HepG2 (cell line): Measurements from ENCODE around the gene ABCC3. TPM values are rescaled to one million over a fixed set of nuclear protein-coding genes. Genes with fewer than 3 reads are reported as not detected.

Experiments
- AGO1 ChIP-seq: fragments of 200-400 bp; formaldehyde crosslinking; IDR thresholded peaks from 2 replicates; pipeline ENCODE4 v1.6.1; 2017; ENCODE audit warnings: mild to moderate bottlenecking, low read depth, low read length, moderate library complexity; ENCODE audit not compliant: poor library complexity, severe bottlenecking
- HOXD1 ChIP-seq: sonication (generic); formaldehyde crosslinking; IDR thresholded peaks from 2 replicates; pipeline ENCODE4 v1.5.0; 2020; ENCODE audit warnings: missing genetic modification reagents
- NFAT5 ChIP-seq: sonication (generic); formaldehyde crosslinking; IDR thresholded peaks from 2 replicates; pipeline ENCODE4 v1.4.0; 2020; ENCODE audit warnings: missing genetic modification reagents
- PBX2 ChIP-seq: IDR thresholded peaks from 2 replicates; pipeline ENCODE4 v1.6.1; 2016; ENCODE audit warnings: control low read depth
- TARDBP ChIP-seq: sonication (generic); formaldehyde crosslinking; IDR thresholded peaks from 2 replicates; pipeline ENCODE4 v1.8.0; 2022; ENCODE audit warnings: mild to moderate bottlenecking, missing genetic modification reagents
- TMF1 ChIP-seq: sonication (generic); formaldehyde crosslinking; IDR thresholded peaks from 2 replicates; pipeline ENCODE4 v1.8.1; 2022; ENCODE audit warnings: low read depth, missing genetic modification reagents
- YEATS4 ChIP-seq: sonication (generic); formaldehyde crosslinking; IDR thresholded peaks from 2 replicates; pipeline ENCODE4 v1.4.0; 2020; ENCODE audit warnings: missing genetic modification reagents, borderline replicate concordance
- ZFP90 ChIP-seq: sonication (generic); formaldehyde crosslinking; IDR thresholded peaks from 2 replicates; pipeline ENCODE4 v1.8.0; 2022; ENCODE audit warnings: missing genetic modification reagents, mild to moderate bottlenecking, inconsistent platforms, borderline replicate concordance
- ZNF296 ChIP-seq: sonication (generic); formaldehyde crosslinking; conservative IDR thresholded peaks from 2 replicates; pipeline ENCODE4 v1.5.0; 2020; ENCODE audit warnings: mild to moderate bottlenecking, missing genetic modification reagents
- ZNF367 ChIP-seq: sonication (generic); formaldehyde crosslinking; IDR thresholded peaks from 2 replicates; pipeline ENCODE4 v1.4.0; 2020; ENCODE audit warnings: missing genetic modification reagents, borderline replicate concordance
- ZNF569 ChIP-seq: sonication (generic); formaldehyde crosslinking; IDR thresholded peaks from 2 replicates; pipeline ENCODE4 v1.5.0; 2020; ENCODE audit warnings: mild to moderate bottlenecking, missing genetic modification reagents, moderate library complexity, borderline replicate concordance
- ZNF724P ChIP-seq: sonication (generic); formaldehyde crosslinking; IDR thresholded peaks from 2 replicates; pipeline ENCODE4 v1.8.0; 2022; ENCODE audit warnings: missing genetic modification reagents, borderline replicate concordance
- ZNF83 ChIP-seq: sonication (generic); formaldehyde crosslinking; IDR thresholded peaks from 2 replicates; pipeline ENCODE4 v1.4.0; 2020; ENCODE audit warnings: missing genetic modification reagents, mild to moderate bottlenecking, borderline replicate concordance
- polyA plus RNA-seq, 8 experiments: library from polyadenylated mRNA; depleted of rRNA in 3 of 8; stranded (reverse) in 7 of 8; unstranded in 1 of 8; fragments of >200 nt; fragmentation: Illumina TruSeq in 4 of 8; extraction: Trizol in 4 of 8; gene quantifications; 2 replicates each; pipeline versions ENCODE4 v1.2.1 to v1.2.3, GENCODE V29; 2011 to 2016; ENCODE audit warnings: low read depth in 4 of 8, missing spikeins in 1 of 8, mixed read lengths in 1 of 8; ENCODE audit not compliant: insufficient read depth in 1 of 8
- total RNA-seq, 5 experiments: library from RNA; depleted of rRNA; stranded (reverse); fragments of >200 nt; fragmentation: Illumina TruSeq; extraction: Trizol; gene quantifications; 2 replicates each; pipeline ENCODE4 v1.2.3, GENCODE V29; 2016; ENCODE audit warnings: low read depth in 1 of 5

Gene ABCC3
- total and polyA plus RNA-seq, 2 of the 13 experiments (the other 11 are each of a cell fraction or from before 2014, with no cell fraction given), result 25.2 to 50.7 TPM

GRCh38 chr17:50683434-50684287 lies 49.0 kb downstream of the ABCC3 start (continued):
- peak; percentile 43; the same call in 1 of the 2 replicates for TF ChIP-seq NFAT5 (CRISPR knock-in tag)
- TF ChIP-seq AGO1, result peak; percentile 73
- peak; percentile 77; the same call in 1 of the 2 replicates for TF ChIP-seq ZNF724P
- no peak for TF ChIP-seq ZNF569 (CRISPR knock-in tag)
- 0 out of 2 replicates have a peak, but pooled peaks have one; percentile 9 for TF ChIP-seq YEATS4 (CRISPR knock-in tag)
- no peak for TF ChIP-seq ZNF83 (CRISPR knock-in tag)
- TF ChIP-seq HOXD1 (CRISPR knock-in tag), result no peak
- TF ChIP-seq ZNF367, result no peak
- no peak for TF ChIP-seq TARDBP (CRISPR knock-in tag)
- TF ChIP-seq ZFP90 (CRISPR knock-in tag), result 0 out of 2 replicates have a peak, but pooled peaks have one; percentile 37
- TF ChIP-seq ZNF296 (CRISPR knock-in tag), result no peak
- no peak for TF ChIP-seq PBX2 (CRISPR knock-in tag)
- no peak for TF ChIP-seq TMF1 (CRISPR knock-in tag)
